ENCODE data around the gene ZNF506.
A peak's percentile ranks its signal among the peaks of the same experiment; 100 is the strongest.
"Not testable (repeated sequence)": the region's sequence is repeated elsewhere in the genome, so short reads cannot be mapped to it uniquely, and the experiment has no call there.

The ZNF506 gene

DNA sequence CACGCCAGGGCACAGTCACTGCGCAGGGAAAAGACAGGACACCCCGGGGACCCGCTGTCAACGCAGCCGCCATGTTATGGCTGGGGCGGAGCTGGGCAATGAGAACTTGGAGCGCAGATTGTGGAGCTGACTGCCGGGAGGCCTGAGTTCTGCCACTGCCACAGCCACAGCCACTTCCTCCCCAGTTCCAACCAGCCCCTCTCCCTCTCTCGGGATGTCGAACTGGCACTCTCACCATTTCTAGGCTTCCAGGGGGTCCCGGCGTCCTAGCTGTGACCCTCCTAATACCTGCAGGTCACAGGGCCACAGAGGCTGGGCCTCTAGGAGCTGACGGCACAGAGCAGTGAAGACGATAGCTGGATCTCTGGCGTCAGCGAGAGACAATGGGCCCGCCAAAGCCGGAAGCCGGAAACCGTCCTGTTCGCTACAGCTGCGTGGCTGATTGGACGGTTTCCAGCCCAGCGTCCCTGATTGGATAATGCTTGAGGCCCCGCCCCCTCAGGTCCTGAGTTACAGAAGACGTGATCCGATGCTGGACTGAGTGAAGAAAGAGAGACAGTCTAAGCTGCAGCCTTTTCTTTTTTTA is at the start of gene ZNF506:
Gene ZNF506, minus strand, starts transcription at position 385 of the 586 bp plus-strand sequence. Its CDS starts 147 bp downstream, at position 238.
- H3K4me3 ChIP-seq (ENCODE audit: low read depth in 1 of 5, low read length in 5 of 5): peak within 1 kb of the TSS; percentile 96 to 99 (median 98)
- no peaks in the 10 kb centered on the region for H3K36me3 ChIP-seq (ENCODE audit: control insufficient read depth in 5 of 5, insufficient read depth in 5 of 5, low read length in 5 of 5)
- H3K9ac ChIP-seq (ENCODE audit: low read length in 5 of 5): peak within 1 kb of the TSS; percentile 90 to 98 (median 96)
- H3K4me1 ChIP-seq (ENCODE audit: control insufficient read depth in 5 of 5, insufficient read depth in 5 of 5, low read length in 5 of 5): peaks cover 0 to 31% (median 23%) of the 10 kb centered on the region in 5 donors
- H3K27me3 ChIP-seq (ENCODE audit: control insufficient read depth in 5 of 5, insufficient read depth in 4 of 5, low read length in 5 of 5): no peaks in the 10 kb centered on the region
- peaks cover 0 to 14% (median 6%) of the 10 kb centered on the region in 5 donors for H3K9me3 ChIP-seq (ENCODE audit: control insufficient read depth in 5 of 5, low read length in 5 of 5)
- peak within 1 kb of the TSS; percentile 98 for H3K27ac ChIP-seq (ENCODE audit: low read depth, low read length)

DNA sequence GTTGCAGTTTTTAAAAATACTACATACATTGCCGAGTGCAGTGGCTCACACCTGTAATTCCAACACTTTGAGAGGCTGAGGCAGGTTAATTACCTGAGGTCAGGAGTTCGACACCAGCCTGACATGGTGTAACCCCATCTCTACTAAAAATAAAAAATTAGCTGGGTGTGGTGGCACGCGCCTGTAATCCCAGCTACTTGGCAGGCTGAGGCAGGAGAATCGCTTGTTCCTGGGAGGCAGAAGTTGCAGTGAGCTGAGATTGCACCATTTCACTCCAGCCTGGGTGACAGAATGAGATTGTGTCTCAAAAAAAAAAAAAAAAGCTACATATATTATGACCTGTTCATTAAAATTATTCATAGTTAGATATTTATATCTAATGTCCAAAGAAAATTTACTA is 48.5 kb upstream of the ZNF506 start:
- H3K9ac ChIP-seq (ENCODE audit: low read length in 5 of 5); H3K9me3 ChIP-seq (ENCODE audit: control insufficient read depth in 5 of 5, low read length in 5 of 5); H3K36me3 ChIP-seq (ENCODE audit: control insufficient read depth in 5 of 5, insufficient read depth in 5 of 5, low read length in 5 of 5); H3K27ac ChIP-seq (ENCODE audit: low read depth, low read length); H3K4me3 ChIP-seq (ENCODE audit: low read depth in 1 of 5, low read length in 5 of 5); H3K27me3 ChIP-seq (ENCODE audit: control insufficient read depth in 5 of 5, insufficient read depth in 4 of 5, low read length in 5 of 5): not testable (repeated sequence)
- peaks cover 5 to 30% (median 19%) of the 10 kb centered on the region in 5 donors for H3K4me1 ChIP-seq (ENCODE audit: control insufficient read depth in 5 of 5, insufficient read depth in 5 of 5, low read length in 5 of 5)

DNA sequence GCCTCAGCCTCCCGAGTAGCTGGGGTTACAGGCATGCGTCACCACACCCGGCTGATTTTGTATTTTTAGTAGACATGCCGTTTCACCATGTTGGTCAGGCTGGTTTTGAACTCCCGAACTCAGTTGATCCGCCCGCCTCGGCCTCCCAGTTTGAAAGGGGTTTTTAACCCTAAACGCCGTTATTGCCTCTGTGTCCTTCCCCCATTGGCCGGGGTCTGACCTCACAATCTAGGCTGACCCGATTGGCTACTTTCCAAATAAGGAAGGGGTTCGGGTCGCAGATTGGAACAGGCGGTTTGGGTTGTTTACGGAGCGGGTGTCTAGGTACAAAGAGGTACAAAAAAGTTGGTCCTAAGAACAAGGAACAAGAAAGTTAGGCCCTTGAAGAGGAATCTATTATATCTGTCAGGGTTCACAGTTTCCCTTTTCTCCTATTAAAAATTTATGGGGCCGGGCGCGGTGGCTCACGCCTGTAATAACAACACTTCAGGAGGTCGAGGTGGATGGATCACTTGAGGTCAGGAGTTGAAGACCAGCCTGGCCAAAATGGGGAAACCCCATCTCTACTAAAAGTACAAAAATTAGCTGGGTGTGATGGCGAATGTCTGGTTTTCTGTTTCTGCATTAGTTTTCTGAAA is 45.2 kb upstream of the ZNF506 start:
- H3K9me3 ChIP-seq (ENCODE audit: control insufficient read depth in 5 of 5, low read length in 5 of 5): peaks cover 0 to 3% (median 0%) of the 10 kb centered on the region in 5 donors
- H3K4me3 ChIP-seq (ENCODE audit: low read depth in 1 of 5, low read length in 5 of 5): peak overlapping the region; percentile 79 to 98 (median 97)
- H3K4me1 ChIP-seq (ENCODE audit: control insufficient read depth in 5 of 5, insufficient read depth in 5 of 5, low read length in 5 of 5): peaks cover 5 to 32% (median 19%) of the 10 kb centered on the region in 5 donors
- no peaks in the 10 kb centered on the region for H3K27me3 ChIP-seq (ENCODE audit: control insufficient read depth in 5 of 5, insufficient read depth in 4 of 5, low read length in 5 of 5)
- H3K27ac ChIP-seq (ENCODE audit: low read depth, low read length): peak overlapping the region; percentile 89
- no peaks in the 10 kb centered on the region for H3K36me3 ChIP-seq (ENCODE audit: control insufficient read depth in 5 of 5, insufficient read depth in 5 of 5, low read length in 5 of 5)
- peak overlapping the region; percentile 80 to 87 (median 84) for H3K9ac ChIP-seq (ENCODE audit: low read length in 5 of 5)

DNA sequence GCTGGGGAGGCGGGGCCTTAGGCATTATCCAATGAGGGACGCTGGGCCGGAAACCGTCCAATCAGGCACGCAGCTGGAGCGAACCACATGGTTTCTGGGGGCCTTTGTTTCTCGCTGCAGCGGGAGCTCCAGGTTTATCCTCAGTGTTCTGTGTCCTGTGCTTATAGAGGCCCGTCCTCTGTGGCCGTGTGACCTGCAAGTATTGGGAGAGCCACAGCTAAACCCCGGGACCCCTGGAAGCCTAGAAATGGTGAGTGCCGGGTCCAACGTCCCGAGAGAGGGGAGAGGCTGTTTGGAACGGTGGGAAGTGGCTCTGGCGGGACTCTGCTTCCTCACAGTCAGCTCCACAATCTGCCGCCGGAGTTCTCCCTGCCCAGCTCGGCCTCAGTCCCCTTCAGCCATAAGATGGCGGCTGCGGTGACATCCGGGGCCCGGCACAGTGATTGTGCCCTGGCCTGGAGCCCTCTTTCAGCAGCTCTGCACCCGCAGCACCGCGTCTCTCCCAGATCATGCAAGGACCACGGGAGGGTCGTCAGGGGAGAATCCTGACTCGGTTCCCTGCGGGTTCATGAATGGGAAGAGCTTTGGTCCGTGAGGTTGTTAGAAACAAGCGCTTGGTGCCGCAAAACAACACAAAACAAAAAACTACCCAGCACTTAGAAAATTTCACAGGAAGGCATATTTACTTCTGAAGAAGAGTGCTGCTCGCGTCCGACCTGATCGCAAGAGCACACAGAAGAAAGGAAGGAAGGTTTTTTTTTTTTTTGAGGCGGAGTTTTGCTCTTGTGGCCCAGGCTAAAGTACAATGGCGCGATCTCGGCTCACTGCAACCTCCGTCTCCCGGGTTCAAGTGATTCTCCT is 44.4 kb upstream of the ZNF506 start, which contains the start of gene ZNF253:
Gene ZNF253, plus strand, starts transcription at position 133 of the 861 bp plus-strand sequence. Its CDS starts 115 bp downstream, at position 248.
- peaks cover 0 to 3% (median 0%) of the 10 kb centered on the region in 5 donors for H3K9me3 ChIP-seq (ENCODE audit: control insufficient read depth in 5 of 5, low read length in 5 of 5)
- H3K4me1 ChIP-seq (ENCODE audit: control insufficient read depth in 5 of 5, insufficient read depth in 5 of 5, low read length in 5 of 5): peaks cover 3 to 28% (median 19%) of the 10 kb centered on the region in 5 donors
- peak within 1 kb of the TSS; percentile 79 to 98 (median 97) for H3K4me3 ChIP-seq (ENCODE audit: low read depth in 1 of 5, low read length in 5 of 5)
- H3K27ac ChIP-seq (ENCODE audit: low read depth, low read length): peak within 1 kb of the TSS; percentile 89
- H3K36me3 ChIP-seq (ENCODE audit: control insufficient read depth in 5 of 5, insufficient read depth in 5 of 5, low read length in 5 of 5): no peaks in the 10 kb centered on the region
- H3K9ac ChIP-seq (ENCODE audit: low read length in 5 of 5): peak within 1 kb of the TSS; percentile 80 to 87 (median 84)
- peaks cover 0 to 3% (median 0%) of the 10 kb centered on the region in 5 donors for H3K27me3 ChIP-seq (ENCODE audit: control insufficient read depth in 5 of 5, insufficient read depth in 4 of 5, low read length in 5 of 5)

DNA sequence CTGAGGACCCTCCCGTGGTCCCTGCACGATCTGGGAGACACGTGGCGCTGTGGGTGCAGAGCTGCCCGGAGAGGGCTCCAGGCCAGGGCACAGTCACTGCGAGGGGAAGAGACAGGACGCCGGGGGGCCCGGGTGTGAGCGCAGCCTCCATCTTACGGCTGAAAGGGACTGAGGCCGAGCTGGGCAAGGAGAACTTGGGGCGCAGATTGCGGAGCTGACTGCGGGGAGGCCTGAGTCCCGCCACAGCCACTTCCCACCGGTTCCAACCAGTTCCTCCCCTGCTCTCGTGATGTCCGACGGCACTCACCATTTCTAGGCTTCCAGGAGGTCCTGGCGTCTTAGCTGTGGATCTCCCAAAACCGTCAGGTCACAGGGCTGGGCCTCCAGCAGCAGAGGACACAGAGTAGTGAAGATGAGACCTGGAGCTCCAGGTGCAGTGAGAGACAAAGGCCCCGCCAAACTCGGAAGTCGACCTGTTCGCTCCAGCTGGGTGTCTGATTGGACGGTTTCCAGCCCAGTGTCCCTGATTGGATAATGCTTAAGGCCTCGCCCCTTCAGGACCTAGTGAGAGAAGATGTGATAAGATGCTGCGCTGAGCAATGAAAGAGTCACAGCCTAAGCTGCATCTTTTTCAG is 39.3 kb upstream of the ZNF506 start:
- Histone ChIP-seq H3K4me1 (ENCODE audit: control insufficient read depth in 5 of 5, insufficient read depth in 5 of 5, low read length in 5 of 5) (peaks cover 0 to 8% (median 2%) of the 10 kb centered on the region in 5 donors), H3K9ac (ENCODE audit: low read length in 5 of 5) (no peak overlapping the region), H3K4me3 (ENCODE audit: low read depth in 1 of 5, low read length in 5 of 5) (peak overlapping the region in 4 of 5 donors; percentile 31 to 46 (median 36))

DNA sequence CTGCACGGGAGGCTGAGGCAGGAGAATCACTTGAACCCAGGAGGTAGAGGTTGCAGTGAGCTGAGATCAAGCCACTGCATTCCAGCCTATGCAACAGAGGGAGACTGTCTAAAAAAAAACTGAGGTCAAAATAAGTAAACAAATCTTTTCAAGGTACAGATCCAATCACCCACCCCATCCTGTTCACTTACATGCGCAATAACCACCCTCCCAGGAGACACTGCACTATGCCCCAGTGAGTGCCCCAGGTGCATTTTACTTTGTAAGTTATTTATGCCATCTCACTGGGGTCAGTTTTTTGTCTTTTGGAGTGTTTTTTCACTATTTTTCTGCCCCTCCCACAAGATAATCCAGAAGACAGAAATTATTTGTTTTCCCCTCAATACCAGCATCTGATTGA is 37.2 kb upstream of the ZNF506 start:
- peaks cover 0 to 4% (median 0%) of the 10 kb centered on the region in 5 donors for H3K4me1 ChIP-seq (ENCODE audit: control insufficient read depth in 5 of 5, insufficient read depth in 5 of 5, low read length in 5 of 5)
- H3K36me3 ChIP-seq (ENCODE audit: control insufficient read depth in 5 of 5, insufficient read depth in 5 of 5, low read length in 5 of 5): no peaks in the 10 kb centered on the region
- peaks cover 0 to 6% (median 0%) of the 10 kb centered on the region in 5 donors for H3K27me3 ChIP-seq (ENCODE audit: control insufficient read depth in 5 of 5, insufficient read depth in 4 of 5, low read length in 5 of 5)
- H3K9me3 ChIP-seq (ENCODE audit: control insufficient read depth in 5 of 5, low read length in 5 of 5): peaks cover 0 to 2% (median 0%) of the 10 kb centered on the region in 5 donors
- no peak overlapping the region for H3K4me3 ChIP-seq (ENCODE audit: low read depth in 1 of 5, low read length in 5 of 5)
- no peak overlapping the region for H3K27ac ChIP-seq (ENCODE audit: low read depth, low read length)
- H3K9ac ChIP-seq (ENCODE audit: low read length in 5 of 5): no peak overlapping the region

More for the DNA sequence above, 39.3 kb upstream of the ZNF506 start:
- Histone ChIP-seq H3K36me3 (ENCODE audit: control insufficient read depth in 5 of 5, insufficient read depth in 5 of 5, low read length in 5 of 5) (no peaks in the 10 kb centered on the region), H3K9me3 (ENCODE audit: control insufficient read depth in 5 of 5, low read length in 5 of 5) (peaks cover 0 to 2% (median 0%) of the 10 kb centered on the region in 5 donors), H3K27me3 (ENCODE audit: control insufficient read depth in 5 of 5, insufficient read depth in 4 of 5, low read length in 5 of 5) (peaks cover 0 to 6% (median 0%) of the 10 kb centered on the region in 5 donors), H3K27ac (ENCODE audit: low read depth, low read length) (no peak overlapping the region)

DNA sequence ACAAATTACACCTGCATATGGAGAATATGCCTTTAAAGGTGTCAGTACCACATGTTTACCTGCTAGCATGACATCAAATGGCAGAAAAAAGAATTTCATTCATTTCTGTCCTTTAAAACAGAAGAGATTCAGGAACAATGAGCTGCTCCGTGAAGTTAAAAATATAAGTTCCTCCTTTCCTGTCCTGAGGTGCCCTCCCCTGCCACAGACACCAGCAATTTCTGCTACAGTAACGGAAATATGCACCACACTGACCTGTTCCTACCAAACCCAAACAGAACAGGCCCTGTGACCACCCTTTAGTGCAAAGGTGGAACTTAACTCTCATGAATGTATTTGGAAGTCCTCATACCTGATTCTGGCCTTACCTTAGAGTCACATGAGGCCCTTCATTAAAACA is 30.2 kb upstream of the ZNF506 start:
- H3K4me3 ChIP-seq (ENCODE audit: low read depth in 1 of 5, low read length in 5 of 5); H3K9me3 ChIP-seq (ENCODE audit: control insufficient read depth in 5 of 5, low read length in 5 of 5); H3K27ac ChIP-seq (ENCODE audit: low read depth, low read length); H3K36me3 ChIP-seq (ENCODE audit: control insufficient read depth in 5 of 5, insufficient read depth in 5 of 5, low read length in 5 of 5); H3K4me1 ChIP-seq (ENCODE audit: control insufficient read depth in 5 of 5, insufficient read depth in 5 of 5, low read length in 5 of 5); H3K27me3 ChIP-seq (ENCODE audit: control insufficient read depth in 5 of 5, insufficient read depth in 4 of 5, low read length in 5 of 5); H3K9ac ChIP-seq (ENCODE audit: low read length in 5 of 5): not testable (repeated sequence)

DNA sequence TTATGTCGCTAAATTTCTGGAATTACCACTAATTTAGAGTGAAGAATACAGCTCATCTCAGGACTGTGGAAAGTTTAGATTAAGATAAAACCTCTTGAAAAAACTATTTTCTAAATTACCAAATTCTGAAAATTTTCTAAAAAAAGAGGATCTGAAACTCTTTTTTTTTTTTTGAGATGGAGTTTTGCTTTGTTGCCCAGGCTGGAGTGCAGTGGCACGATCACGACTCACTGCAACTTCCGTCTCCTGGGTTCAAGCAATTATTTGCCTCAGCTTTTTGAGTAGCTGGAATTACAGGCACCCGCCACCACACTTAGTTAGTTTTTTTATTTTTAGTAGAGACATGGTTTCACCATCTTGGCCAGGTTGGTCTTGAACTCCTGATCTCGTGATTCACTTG is 27.5 kb upstream of the ZNF506 start:
- H3K36me3 ChIP-seq (ENCODE audit: control insufficient read depth in 5 of 5, insufficient read depth in 5 of 5, low read length in 5 of 5): no peaks in the 10 kb centered on the region
- no peak overlapping the region for H3K9ac ChIP-seq (ENCODE audit: low read length in 5 of 5)
- H3K27ac ChIP-seq (ENCODE audit: low read depth, low read length): no peak overlapping the region
- H3K4me3 ChIP-seq (ENCODE audit: low read depth in 1 of 5, low read length in 5 of 5): no peak overlapping the region
- H3K9me3 ChIP-seq (ENCODE audit: control insufficient read depth in 5 of 5, low read length in 5 of 5): peaks cover 0 to 3% (median 0%) of the 10 kb centered on the region in 5 donors
- no peaks in the 10 kb centered on the region for H3K27me3 ChIP-seq (ENCODE audit: control insufficient read depth in 5 of 5, insufficient read depth in 4 of 5, low read length in 5 of 5)
- H3K4me1 ChIP-seq (ENCODE audit: control insufficient read depth in 5 of 5, insufficient read depth in 5 of 5, low read length in 5 of 5): no peaks in the 10 kb centered on the region

DNA sequence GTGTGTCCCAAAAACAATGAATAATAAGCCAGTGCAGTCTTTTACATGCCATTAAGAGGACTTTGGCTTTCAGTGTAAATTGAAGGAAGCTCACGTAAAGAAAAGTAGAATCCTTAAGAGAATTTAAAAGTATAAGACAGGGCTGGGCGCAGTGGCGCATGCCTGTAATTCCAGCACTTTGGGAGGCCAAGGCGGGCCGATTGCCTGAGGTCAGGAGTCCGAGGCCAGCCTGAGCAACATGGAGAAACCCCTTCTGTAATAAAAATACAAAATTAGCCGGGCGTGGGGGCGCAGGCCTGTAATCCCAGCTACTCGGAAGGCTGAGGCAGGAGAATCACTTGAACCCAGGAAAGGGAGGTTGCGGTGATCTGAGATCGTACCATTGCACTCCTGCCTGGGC is 26.2 kb upstream of the ZNF506 start:
- Histone ChIP-seq H3K27me3 (ENCODE audit: control insufficient read depth in 5 of 5, insufficient read depth in 4 of 5, low read length in 5 of 5) (no peaks in the 10 kb centered on the region), H3K4me1 (ENCODE audit: control insufficient read depth in 5 of 5, insufficient read depth in 5 of 5, low read length in 5 of 5) (no peaks in the 10 kb centered on the region), H3K9me3 (ENCODE audit: control insufficient read depth in 5 of 5, low read length in 5 of 5) (peaks cover 0 to 4% (median 0%) of the 10 kb centered on the region in 5 donors), H3K27ac (ENCODE audit: low read depth, low read length) (no peak overlapping the region), H3K36me3 (ENCODE audit: control insufficient read depth in 5 of 5, insufficient read depth in 5 of 5, low read length in 5 of 5) (no peaks in the 10 kb centered on the region), H3K4me3 (ENCODE audit: low read depth in 1 of 5, low read length in 5 of 5) (no peak overlapping the region), H3K9ac (ENCODE audit: low read length in 5 of 5) (no peak overlapping the region)

All from subcutaneous abdominal adipose tissue (tissue), 5 donors.